Hepatocyte (in vitro differentiated cells): ENCODE results near the gene CYP4F22. TPM values are rescaled to one million over a fixed set of nuclear protein-coding genes. Genes with fewer than 3 reads are reported as not detected.
"Not testable (repeated sequence)": the region's sequence is repeated elsewhere in the genome, so short reads cannot be mapped to it uniquely, and the experiment has no call there.

ENCODE experiments used
- DNase-seq: peaks from one replicate; pipeline ENCODE4 v3.0.0-alpha.2; 2016; ENCODE audit warnings: low spot score
- H2AFZ ChIP-seq: fragments of 200-600 bp; sonication (generic); 2 replicates; pipeline ENCODE4 v1.6.0; 2016; ENCODE audit warnings: antibody characterized with exemption, mild to moderate bottlenecking
- H3K27ac ChIP-seq: fragments of 200-600 bp; sonication (generic); 2 replicates; pipeline ENCODE4 v1.5.1; 2016; ENCODE audit warnings: mild to moderate bottlenecking
- H3K27me3 ChIP-seq: fragments of 200-600 bp; sonication (generic); 2 replicates; pipeline ENCODE4 v1.6.1; 2016
- H3K36me3 ChIP-seq: fragments of 200-600 bp; sonication (generic); replicated peaks from 2 replicates; pipeline ENCODE4 v1.5.1; 2016; ENCODE audit warnings: low read depth; ENCODE audit not compliant: insufficient read depth
- H3K4me1 ChIP-seq: fragments of 200-600 bp; sonication (generic); 2 replicates; pipeline ENCODE4 v1.5.1; 2016; ENCODE audit warnings: mild to moderate bottlenecking, moderate library complexity; ENCODE audit not compliant: insufficient read depth
- H3K4me2 ChIP-seq: fragments of 200-600 bp; sonication (generic); 2 replicates; pipeline ENCODE4 v1.6.0; 2016
- H3K4me3 ChIP-seq: fragments of 200-600 bp; sonication (generic); 2 replicates; pipeline ENCODE4 v1.5.1; 2016; ENCODE audit warnings: mild to moderate bottlenecking
- H3K79me2 ChIP-seq: fragments of 200-600 bp; sonication (generic); 2 replicates; pipeline ENCODE4 v1.6.0; 2017; ENCODE audit warnings: mild to moderate bottlenecking
- H3K9me2 ChIP-seq: fragments of 200-600 bp; sonication (generic); replicated peaks from 2 replicates; pipeline ENCODE4 v1.6.0; 2017; ENCODE audit warnings: mild to moderate bottlenecking; ENCODE audit not compliant: insufficient read depth
- H3K9me3 ChIP-seq: fragments of 200-600 bp; sonication (generic); 2 replicates; pipeline ENCODE4 v1.5.1; 2016; ENCODE audit warnings: low read depth, mild to moderate bottlenecking
- H4K20me1 ChIP-seq: fragments of 200-600 bp; sonication (generic); 2 replicates; pipeline ENCODE4 v1.6.0; 2016; ENCODE audit warnings: mild to moderate bottlenecking; ENCODE audit not compliant: insufficient read depth, poor library complexity, severe bottlenecking
- CTCF ChIP-seq: fragments of 200-600 bp; sonication (generic); IDR thresholded peaks from 2 replicates; pipeline ENCODE4 v1.5.1; 2016; ENCODE audit warnings: antibody characterized with exemption, mild to moderate bottlenecking; ENCODE audit not compliant: poor library complexity
- EZH2 ChIP-seq: fragments of 200-600 bp; sonication (generic); IDR thresholded peaks from 2 replicates; pipeline ENCODE4 v1.6.1; 2016; ENCODE audit warnings: antibody characterized with exemption, mild to moderate bottlenecking, borderline replicate concordance
- EZH2phosphoT487 ChIP-seq: fragments of 200-600 bp; sonication (generic); IDR thresholded peaks from one replicate; pipeline ENCODE4 v1.6.1; 2018; ENCODE audit warnings: antibody characterized with exemption, mild to moderate bottlenecking, low read depth, moderate library complexity; ENCODE audit not compliant: unreplicated experiment, severe bottlenecking
- WGBS: methylation state at CpG from one replicate; pipeline ENCODE4 v1.1.6; 2016; ENCODE audit warnings: low lambda C conversion rate; ENCODE audit errors: missing lambda C conversion rate; 5-methylcytosine and 5-hydroxymethylcytosine counted together
- polyA plus RNA-seq: library from polyadenylated mRNA; unstranded; fragments of >200 nt; fragmentation: Nextera tagmentation; extraction: Ambion mirVana; gene quantifications from 2 replicates; pipeline ENCODE4 v1.2.1, GENCODE V29; 2016
- total RNA-seq: library from RNA; depleted of rRNA; stranded (reverse); fragments of >200 nt; gene quantifications from 2 replicates; pipeline ENCODE4 v1.2.3, GENCODE V29; 2014

The CYP4F22 gene
- total and polyA plus RNA-seq, 2 experiments from 2014 or later = not detected

- no peaks in the 10 kb centered on the region for H3K9me3 ChIP-seq
- H3K36me3 ChIP-seq = no peaks in the 10 kb centered on the region
- no peaks in the 10 kb centered on the region for H3K4me1 ChIP-seq
- no peak overlapping the region for H2AFZ ChIP-seq
- 49% methylated on average over 2 of the region's 2 CpGs for WGBS
- no peaks in the 10 kb centered on the region for H3K27me3 ChIP-seq
- no peaks in the 10 kb centered on the region for H4K20me1 ChIP-seq
- TF ChIP-seq EZH2 (no peak), EZH2phosphoT487 (no peak), CTCF (no peak)
- no peak overlapping the region for H3K4me2 ChIP-seq
- H3K4me3 ChIP-seq = no peak overlapping the region
- H3K9me2 ChIP-seq = no peaks in the 10 kb centered on the region
- H3K27ac ChIP-seq = no peak overlapping the region
- no peak for DNase-seq
- H3K79me2 ChIP-seq = no peaks in the 10 kb centered on the region
Measured at GRCh38 chr19:15532779-15533521, 24.6 kb downstream of the CYP4F22 start.

GRCh38 chr19:15533522-15533830, 25.2 kb downstream of the CYP4F22 start:
- WGBS = 62% methylated on average over 4 of the region's 4 CpGs
- not testable (repeated sequence) for H2AFZ ChIP-seq, DNase-seq, H4K20me1 ChIP-seq, H3K4me1 ChIP-seq, H3K79me2 ChIP-seq, H3K27ac ChIP-seq, H3K36me3 ChIP-seq, H3K27me3 ChIP-seq, H3K9me3 ChIP-seq, H3K9me2 ChIP-seq, H3K4me2 ChIP-seq, H3K4me3 ChIP-seq

- Histone ChIP-seq H3K27ac (no peak overlapping the region), H3K27me3 (no peaks in the 10 kb centered on the region), H3K9me2 (no peaks in the 10 kb centered on the region), H4K20me1 (no peaks in the 10 kb centered on the region), H3K9me3 (no peaks in the 10 kb centered on the region), H3K4me1 (no peaks in the 10 kb centered on the region), H3K4me3 (no peak overlapping the region), H3K4me2 (no peak overlapping the region), H3K79me2 (no peaks in the 10 kb centered on the region), H3K36me3 (no peaks in the 10 kb centered on the region), H2AFZ (no peak overlapping the region)
- WGBS = 62% methylated on average over 6 of the region's 6 CpGs
- TF ChIP-seq EZH2phosphoT487 (no peak), EZH2 (no peak), CTCF (no peak)
- DNase-seq = no peak
Measured at GRCh38 chr19:15534957-15535864, 26.9 kb downstream of the CYP4F22 start.

GRCh38 chr19:15536350-15536749, 28.0 kb downstream of the CYP4F22 start:
- Histone ChIP-seq H2AFZ (no peak overlapping the region), H3K4me1 (no peaks in the 10 kb centered on the region), H3K9me2 (no peaks in the 10 kb centered on the region), H3K27ac (no peak overlapping the region), H3K79me2 (no peaks in the 10 kb centered on the region), H3K4me3 (no peak overlapping the region), H3K36me3 (no peaks in the 10 kb centered on the region), H3K27me3 (no peaks in the 10 kb centered on the region), H3K9me3 (no peaks in the 10 kb centered on the region), H3K4me2 (no peak overlapping the region), H4K20me1 (no peaks in the 10 kb centered on the region)
- no peak for TF ChIP-seq EZH2
- no peak for TF ChIP-seq EZH2phosphoT487
- WGBS = 70% methylated on average over 4 of the region's 4 CpGs
- DNase-seq = no peak
